Middle frontal gyrus (tissue), 1 donor: Measurements from ENCODE around the gene NAALADL2.

Experiments
- DNase-seq: peaks from one replicate; pipeline ENCODE4 v3.0.0-alpha.2; 2015; ENCODE audit warnings: low spot score; ENCODE audit errors: extremely low spot score

The NAALADL2 gene

DNA sequence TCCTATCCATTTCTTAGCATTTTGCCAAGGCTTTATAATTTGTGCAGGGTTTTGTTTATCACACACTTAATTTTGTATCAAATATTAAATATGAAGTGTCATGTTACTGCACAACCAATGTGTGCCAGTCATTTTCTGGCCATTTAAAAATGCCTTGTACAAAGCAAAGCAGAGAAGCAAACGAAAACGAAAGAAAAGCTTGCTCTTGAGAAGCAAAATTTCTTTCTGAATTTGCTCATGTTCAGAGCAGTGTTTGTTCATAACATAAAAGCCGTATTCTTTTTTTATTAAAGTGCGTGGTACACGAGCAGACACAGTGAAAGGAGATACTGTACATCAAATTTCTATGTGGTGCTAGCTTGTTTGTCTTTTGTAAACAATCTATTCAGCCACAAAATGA lies 792.6 kb downstream of the NAALADL2 start:
- DNase-seq, result no peak

DNA sequence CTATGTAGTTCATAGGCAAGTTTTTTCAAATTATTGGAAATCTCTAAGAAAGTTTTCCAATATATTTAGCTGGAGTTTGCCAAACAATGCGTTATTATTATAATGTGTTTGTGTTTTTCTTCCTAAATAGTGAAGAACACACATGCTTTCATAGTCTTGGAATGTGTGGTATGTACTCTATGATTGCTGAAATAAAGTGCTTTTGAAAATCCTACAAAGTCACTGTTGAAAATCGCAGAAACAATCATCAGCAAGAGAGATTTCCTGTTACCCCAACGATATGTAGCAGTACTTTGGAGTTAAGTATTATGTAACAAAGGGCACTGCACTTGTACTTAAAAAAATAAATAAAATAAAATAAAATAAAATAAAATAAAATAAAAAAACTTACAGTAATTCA lies 796.2 kb downstream of the NAALADL2 start:
- no peak for DNase-seq

DNA sequence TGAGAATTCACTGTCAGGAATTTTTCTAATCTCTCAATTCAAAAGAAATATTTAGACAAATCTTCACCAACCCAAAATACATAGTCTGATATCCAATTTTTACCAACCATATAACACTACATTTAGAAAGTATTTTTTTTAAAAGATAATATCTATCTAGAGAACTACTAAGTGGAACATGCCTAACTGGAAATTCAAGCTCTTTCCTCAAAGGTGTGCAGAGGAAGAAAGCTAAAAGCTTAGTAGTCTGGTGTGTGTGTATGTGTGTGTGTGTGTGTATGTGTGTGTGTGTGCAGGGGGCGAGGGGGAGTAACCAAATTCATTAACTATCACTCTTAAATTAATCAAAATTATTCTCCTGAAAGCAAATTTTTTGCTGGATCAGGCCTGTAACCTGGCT lies 797.3 kb downstream of the NAALADL2 start:
- no peak for DNase-seq

DNA sequence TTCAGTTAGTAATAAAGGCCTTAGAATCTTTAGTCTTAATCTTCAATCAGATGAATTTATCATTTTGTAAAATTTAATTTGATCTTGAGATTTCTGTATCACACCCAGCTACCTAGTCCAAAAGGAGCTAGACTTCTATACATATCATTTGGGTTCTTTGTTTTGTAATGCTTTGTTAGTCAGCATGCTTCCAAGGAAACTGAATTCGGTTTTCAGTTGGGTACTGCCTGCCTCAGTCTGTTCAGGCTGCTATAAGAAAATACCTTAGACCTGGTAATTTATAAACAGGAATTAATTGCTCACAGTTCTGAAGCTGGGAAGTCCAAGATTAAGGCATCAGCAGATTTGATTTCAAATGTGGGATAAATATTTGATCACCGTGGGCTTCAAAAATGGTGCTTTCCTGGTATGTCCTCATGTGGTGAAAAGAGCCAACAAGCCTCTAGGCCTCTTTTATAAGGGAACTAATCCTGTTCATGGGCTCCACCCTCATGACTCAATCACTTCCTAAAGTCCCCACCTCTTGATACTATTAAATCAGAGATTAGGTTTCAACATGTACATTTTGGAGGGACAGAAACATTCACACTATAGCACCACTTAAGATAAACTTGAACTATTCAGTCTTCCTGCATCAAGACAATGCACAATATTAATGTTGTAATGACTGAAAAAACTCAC lies 800.7 kb downstream of the NAALADL2 start:
- no peak for DNase-seq

DNA sequence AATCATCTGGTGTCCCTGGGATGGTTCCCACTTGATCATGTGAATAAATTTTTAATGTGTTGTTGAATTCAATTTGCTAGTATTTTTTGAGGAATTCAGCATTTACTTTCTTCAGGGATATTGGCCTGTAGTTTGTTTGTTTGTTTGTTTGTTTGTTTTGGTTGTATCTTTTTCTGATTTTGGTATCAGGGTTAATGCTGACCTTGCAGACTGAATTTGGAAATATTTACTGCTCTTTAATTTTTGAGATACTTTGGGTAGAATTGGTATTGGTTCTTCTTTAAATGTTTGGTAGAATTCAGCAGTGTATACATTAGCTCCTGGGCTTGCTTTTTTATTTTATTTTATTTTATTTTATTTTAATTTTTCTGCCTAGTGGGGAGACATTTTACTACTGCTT lies 803.7 kb downstream of the NAALADL2 start:
- DNase-seq, result no peak

DNA sequence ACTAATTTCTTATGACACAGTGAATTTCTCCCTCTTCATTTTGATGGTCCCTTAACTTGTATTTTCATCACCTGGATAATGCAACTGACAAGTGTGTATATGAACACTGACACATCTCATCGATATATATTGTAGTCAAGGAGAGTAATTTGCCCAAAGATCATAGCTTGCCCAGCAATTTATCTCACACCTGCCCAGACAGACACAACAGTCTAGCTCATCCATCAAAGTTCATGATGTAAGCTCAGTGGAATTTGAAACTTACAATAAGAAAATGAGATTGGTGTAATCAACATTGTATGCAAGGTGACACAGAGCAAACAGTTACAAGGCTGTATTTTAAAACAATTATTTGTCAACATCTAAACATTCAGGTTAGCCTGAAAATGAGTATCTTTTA lies 805.8 kb downstream of the NAALADL2 start:
- DNase-seq, result no peak

DNA sequence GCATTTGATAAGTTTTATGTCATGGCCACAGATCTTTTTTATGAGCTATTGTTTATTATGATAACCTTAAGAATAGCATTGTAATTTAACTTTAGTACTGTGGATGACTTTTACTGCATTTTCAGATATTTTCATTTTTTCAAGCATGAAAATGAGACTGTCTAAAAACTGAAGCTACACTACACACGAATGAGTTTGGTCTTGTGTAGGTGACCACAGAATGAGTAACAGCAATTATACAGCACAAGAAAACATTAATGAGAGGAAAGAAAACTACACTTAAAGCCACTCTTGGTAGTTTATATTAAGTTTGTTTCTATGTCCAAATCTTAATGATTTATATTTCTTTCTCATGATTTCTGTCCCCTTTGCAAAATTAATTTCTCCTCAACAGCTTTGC lies 809.2 kb downstream of the NAALADL2 start:
- no peak for DNase-seq

DNA sequence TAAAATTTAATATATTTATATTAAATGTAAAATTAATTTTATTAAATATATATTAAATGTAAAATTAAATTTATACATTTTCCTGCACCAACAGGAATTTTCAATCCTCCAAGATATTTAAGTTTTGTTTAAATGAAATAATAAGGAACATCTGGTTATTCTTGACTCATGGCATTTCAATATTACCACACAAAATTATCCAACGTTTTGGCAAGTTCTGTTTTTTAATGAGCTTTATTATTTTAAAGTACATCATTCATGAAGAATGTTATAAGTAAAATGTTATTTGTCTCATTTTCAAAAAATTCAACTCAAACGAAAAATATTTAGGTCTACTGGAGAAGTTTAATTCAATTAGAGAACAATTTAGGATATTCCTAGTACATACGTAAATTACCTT lies 811.4 kb downstream of the NAALADL2 start:
- DNase-seq, result no peak

DNA sequence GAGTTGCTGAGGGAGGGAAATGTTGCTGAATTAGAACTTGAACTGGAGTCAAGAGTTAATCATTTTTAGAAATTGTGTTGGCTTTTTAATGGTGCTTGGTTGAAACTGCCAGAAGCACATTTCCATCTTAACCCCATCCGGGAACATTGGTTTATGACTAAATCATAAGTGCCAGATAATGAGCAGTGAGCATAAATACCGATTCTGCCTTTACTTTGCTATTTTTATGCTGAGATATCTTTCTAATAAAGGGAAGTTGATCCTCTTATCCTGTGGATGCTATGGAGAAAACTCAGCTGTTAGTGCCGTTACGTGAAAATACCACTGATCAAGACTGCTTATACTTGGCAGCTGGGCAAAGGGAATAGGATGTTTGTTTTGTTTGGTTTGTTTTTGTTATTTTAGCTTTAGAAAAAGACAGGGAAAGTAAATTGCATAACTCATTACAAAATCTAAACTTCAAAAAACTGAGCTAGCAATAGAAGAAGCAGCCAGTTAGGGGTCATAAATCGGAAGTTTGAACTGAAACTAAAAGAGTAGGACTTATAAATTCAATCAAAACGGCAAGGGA lies 813.1 kb downstream of the NAALADL2 start:
- no peak for DNase-seq

DNA sequence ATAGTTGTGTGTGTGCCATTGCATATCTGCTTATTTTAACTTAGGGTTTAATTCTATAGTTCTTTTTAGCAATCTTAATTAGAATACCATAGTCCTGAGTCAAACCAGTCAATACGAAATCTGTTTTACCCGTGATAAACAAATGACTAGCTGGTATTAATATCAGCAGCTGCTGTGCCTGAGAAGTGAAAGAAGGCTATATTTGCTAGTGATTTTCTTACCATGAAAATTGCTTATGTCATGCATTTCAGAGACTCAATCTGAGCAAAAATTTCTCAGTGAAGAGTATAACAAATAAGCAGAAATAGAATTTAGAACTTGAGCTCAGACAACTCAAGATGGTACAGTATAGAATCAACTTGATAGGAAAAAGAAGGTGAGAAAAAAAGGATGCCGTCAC lies 820.4 kb downstream of the NAALADL2 start:
- DNase-seq, result no peak

DNA sequence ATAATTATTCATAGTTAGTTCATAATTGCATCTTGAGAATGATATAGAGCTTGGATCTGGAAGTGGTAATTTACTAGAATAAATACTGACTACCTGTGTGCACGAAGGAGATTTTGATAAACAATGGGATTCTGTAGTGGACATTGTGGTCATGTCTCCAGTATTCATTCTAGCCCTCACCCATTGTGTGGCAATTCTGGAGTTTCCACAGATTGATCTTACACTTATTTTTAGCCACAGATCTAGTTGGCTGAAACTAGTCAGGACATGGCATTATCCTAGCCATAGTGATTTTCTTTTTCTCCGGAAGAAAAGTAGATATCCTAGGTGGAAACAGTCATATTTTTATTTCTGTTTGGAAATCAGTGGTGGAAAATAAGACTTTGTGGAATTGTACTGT lies 833.1 kb downstream of the NAALADL2 start:
- DNase-seq, result no peak

DNA sequence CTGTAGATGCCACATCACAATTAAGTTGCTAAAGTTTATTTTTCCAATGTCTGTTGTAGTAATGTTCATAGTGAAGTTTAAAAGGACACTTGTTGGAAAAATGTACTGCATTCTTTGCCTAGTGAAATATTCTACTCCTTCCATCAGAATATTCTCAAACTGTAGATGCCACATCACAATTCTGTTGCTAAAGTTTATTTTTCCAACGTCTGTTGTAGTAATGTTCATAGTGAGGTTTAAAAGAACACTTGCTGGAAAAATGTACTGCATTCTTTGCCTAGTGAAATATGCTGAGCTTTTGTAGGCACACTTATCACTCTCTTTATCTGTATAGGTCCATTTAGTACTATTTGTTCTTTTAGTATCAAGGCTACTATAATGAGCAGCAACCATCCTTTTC lies 836.1 kb downstream of the NAALADL2 start:
- no peak for DNase-seq

DNA sequence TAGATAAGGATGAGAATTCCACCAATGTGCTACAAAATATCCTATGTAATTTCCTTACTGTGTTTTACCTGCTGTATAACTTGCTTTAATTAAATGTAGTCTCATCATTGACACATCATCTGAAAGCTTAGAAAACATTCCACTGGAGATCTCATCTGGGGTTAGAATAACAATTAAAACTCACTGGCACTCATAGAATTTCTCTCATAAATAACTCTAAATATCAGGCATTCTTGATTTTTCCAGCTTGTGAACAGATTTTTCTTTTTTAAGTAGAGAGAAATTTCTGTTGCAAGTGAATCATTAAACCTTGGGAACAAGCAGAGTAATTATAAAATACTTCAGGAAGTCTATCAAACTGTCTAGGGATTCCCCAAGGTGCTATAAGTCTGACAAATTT lies 843.8 kb downstream of the NAALADL2 start:
- DNase-seq, result no peak

DNA sequence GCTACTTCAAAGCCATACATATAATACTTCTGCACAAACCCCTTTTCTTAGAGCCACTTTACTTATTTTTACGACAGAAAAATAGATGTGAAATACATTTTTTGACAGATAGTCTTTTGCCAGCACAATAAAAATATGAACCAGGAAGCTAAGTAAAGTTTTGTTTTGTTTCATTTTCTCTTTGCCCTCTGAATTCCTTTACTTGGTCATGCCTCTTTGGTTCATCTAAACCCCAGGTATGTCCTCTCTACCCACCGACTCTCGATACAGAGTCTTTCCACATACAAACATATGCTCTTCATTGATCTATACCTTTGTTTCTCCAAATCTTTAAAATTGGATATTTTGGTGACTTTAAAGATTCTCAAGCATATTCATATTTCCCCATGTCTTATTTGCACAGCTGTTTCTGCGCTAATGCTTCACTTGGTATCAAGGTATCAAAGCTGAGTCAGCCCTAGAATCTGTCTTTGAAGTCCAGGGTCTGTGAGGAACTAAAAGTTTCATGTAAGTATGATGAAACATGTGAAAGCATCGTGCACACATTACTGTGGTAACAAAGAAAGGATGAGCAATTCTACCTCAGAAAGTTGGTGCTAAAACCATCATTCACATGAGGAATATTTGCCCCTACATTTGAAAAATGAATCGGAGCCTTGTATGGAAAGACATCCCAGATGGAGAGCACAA lies 845.4 kb downstream of the NAALADL2 start:
- DNase-seq, result no peak

DNA sequence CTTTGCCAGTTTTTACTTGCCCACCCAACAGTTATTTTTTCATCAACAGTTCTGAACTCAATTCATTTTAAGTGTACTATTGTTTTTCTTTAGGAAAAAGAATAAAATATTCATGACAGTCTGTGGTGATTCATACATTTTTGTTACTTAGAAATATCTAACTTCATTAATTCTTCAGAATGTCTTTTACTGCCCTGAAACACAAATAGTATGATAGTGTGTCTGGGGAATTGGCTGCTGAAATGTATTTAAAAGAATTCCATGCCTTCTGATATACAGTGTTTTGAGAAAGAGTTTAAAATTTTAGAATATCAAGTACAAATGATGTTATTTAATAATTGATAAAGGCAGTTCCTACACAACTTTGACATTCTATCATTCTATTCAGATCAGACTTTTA lies 854.1 kb downstream of the NAALADL2 start:
- DNase-seq, result no peak

DNA sequence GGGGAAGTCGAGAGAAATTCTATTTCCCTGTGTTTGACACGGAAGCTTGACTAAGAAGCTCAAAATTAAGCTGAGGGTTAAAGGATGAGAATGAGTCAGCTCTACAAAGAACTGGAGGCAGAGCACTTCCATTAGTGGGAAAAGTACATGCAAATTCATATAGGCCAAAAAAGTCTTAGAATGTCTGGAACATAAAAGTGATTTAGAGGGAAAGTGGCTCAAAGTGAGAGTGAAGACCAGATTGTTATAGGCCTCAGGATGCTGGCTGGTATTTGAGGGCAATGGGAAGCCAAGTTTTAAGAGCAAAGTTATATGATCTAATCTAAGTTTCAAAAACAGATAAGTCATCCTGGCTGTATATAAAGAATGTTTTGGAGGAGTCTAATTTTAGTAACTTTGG lies 857.3 kb downstream of the NAALADL2 start:
- no peak for DNase-seq

DNA sequence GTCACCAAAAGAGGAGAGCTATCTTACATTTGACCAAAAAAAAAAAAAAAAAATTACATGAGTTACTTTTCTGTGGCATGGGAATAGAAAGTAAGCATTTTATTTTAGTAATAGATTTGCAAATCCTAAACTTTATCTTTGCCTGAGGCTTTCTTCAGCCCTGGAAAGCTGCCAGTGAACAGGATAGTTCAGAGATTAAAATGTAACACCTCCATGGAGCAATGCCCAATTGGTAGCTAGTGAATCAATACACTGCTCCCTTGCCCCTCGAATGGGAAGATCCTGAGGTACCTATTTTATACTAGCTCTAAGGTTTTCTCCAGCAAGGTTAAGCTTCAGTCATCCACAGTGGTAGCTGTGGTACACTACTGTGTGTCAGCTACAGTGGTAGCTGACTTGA lies 867.1 kb downstream of the NAALADL2 start:
- DNase-seq, result no peak

DNA sequence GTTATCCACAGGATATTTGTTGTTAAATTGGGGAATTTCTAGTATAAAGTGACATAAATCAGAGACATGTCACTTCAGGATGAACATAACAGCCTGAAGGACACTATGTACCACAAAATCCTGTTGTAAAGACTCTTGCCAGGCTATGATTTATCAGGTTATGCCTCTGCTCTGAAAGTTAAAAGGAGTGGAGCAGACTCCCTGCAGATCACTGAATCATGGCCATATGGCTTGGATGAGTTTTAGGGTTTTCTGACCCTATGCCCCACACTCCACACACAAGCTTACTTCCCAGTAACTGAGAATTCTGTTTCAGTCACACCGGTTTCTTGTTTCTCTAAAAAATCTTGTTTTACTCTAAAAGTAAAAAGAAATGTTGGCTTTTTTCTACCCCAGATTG lies 869.4 kb downstream of the NAALADL2 start:
- DNase-seq, result no peak

DNA sequence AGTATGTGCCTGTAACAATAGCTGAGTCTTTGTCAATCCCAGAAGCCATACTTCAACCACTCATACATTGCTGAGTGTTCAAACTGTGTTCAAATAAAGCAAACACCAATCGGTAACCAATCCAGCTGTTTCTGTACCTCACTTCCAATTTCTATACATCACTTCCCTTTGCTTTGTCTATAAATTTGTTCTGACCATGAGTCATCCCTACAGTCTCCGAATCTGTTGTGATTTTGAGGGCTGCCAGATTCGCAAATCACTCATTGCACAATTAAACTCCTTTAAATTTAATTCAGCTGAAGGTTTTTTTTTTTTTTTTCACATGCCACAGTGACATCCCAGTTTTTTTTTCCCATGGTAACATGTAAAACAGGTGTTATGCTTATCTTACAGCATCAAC lies 870.3 kb downstream of the NAALADL2 start:
- DNase-seq, result no peak

DNA sequence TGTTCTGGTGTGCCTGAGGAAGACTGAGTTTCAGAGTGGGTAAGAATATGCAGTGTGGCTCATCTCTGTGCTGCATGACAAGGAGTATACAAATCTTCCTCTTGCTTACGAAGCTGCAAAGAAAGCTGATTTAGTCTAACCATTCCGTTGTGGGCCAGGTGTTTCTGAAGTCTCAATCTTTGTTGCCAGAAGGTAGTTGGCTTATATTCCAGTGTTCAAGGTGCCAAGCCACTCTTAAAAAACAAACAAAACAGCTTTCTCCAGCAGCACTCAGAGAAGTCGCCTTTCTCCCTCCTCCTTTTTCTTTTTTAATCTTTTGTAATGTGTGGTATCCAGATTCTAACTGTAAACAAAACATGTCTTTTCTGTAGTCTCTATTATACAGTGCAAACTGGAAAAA lies 872.4 kb downstream of the NAALADL2 start:
- DNase-seq, result no peak

DNA sequence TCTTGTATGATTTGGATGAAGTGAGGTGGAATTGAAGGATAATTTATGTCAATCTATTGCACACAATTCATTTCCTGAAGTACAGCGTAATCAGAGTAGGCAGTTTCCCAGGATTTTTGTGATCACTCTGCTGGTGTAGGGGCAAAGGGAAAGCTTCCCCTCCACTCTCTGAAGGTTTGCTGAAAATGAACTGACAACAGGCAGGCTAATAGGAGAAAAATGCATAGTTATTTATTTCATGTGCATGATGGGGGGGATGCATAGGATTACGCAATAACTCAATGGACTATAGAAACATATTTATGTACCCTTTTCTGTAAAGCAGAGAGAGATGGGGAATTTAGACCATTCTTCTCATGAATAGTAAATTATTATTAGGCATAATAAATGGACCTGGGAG lies 872.9 kb downstream of the NAALADL2 start:
- DNase-seq, result no peak

DNA sequence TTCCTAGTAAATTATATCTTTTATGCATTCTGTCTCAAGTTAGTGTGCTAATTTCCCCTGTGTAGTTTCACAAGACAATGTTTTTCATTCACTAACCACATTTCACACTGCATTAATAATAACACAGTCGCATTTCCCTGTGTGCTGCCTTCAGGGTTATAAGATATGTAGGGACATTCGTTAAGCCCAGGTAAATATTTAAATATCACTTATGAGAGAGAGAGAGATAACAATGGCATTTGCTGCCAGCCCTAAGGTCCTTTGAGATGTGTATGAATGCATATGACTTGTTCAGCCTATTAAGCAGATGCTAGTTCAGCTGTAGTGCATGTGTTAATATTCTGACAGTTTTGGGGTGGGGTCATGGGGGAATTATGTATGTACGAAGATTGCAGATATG lies 876.7 kb downstream of the NAALADL2 start:
- DNase-seq, result no peak
